Vagina (tissue), 2 donors: ENCODE data around the gene IQGAP2.

Source experiments
- CTCF ChIP-seq, 3 experiments: fragments of 450-650 bp in 2 of 3; fragments of 200-600 bp in 1 of 3; sonication (generic) in 1 of 3; IDR thresholded peaks; one replicate each; pipeline ENCODE4 v1.5.1; 2017 to 2019; ENCODE audit warnings: antibody characterized with exemption in 3 of 3, mild to moderate bottlenecking in 2 of 3, moderate library complexity in 2 of 3
- POLR2A ChIP-seq, 2 donors: fragments of 450-650 bp; IDR thresholded peaks; one replicate each; pipeline ENCODE4 v1.6.1; 2017; ENCODE audit warnings: antibody characterized with exemption in 2 of 2, mild to moderate bottlenecking in 2 of 2, moderate library complexity in 2 of 2

GRCh38 chr5:76364226-76364589 lies 38.9 kb upstream of the IQGAP2 start:
- no peak for TF ChIP-seq CTCF (IDR thresholded peaks at IDR 0.05)
- TF ChIP-seq POLR2A (IDR thresholded peaks at IDR 0.05): no peak
